Adipose tissue (tissue), 3 donors: Measurements from ENCODE around the gene NLN. TPM values are rescaled to one million over a fixed set of nuclear protein-coding genes. Genes with fewer than 3 reads are reported as not detected.
"Not testable (repeated sequence)": the region's sequence is repeated elsewhere in the genome, so short reads cannot be mapped to it uniquely, and the experiment has no call there.

Experiments used
- H3K27ac ChIP-seq: one replicate; pipeline ENCODE4 v1.5.1; 2013; ENCODE audit warnings: low read depth, low read length
- WGBS, 3 donors: extraction: QIAGEN DNeasy Blood & Tissue Kit; methylation state at CpG; one replicate each; pipeline ENCODE4 v1.1.7; 2013; 5-methylcytosine and 5-hydroxymethylcytosine counted together
- polyA plus RNA-seq, 3 donors: library from polyadenylated mRNA; stranded (reverse); fragments of 200-250 nt; gene quantifications; one replicate each; pipeline ENCODE4 v1.2.3, GENCODE V29; 2013
- donor health status: healthy with polysubstance abuse.
- donor health status: Bipolar disorder and iron deficiency.
- donor health status: healthy.

Gene NLN
- polyA plus RNA-seq, 3 donors, result 4.5 to 5.8 (median 5.1) TPM

GRCh38 chr5:65727491-65728156 lies 5.6 kb downstream of the NLN start:
- 79 to 90% (median 80%) methylated on average over 7 of the region's 7 CpGs for WGBS, 3 donors
- H3K27ac ChIP-seq, result no peak overlapping the region

GRCh38 chr5:65728218-65728617 lies 6.2 kb downstream of the NLN start:
- H3K27ac ChIP-seq, result no peak overlapping the region

GRCh38 chr5:65730910-65731309 lies 8.9 kb downstream of the NLN start:
- no peak overlapping the region for H3K27ac ChIP-seq
- WGBS, 3 donors, result 69 to 82% (median 77%) methylated on average over 2 of the region's 2 CpGs

More at GRCh38 chr5:65728218-65728617, 6.2 kb downstream of the NLN start:
- WGBS, 3 donors, result 89 to 93% (median 92%) methylated on average over 1 of the region's 1 CpG

- 62 to 96% (median 67%) methylated on average over 3 of the region's 3 CpGs for WGBS, 3 donors
Measured at GRCh38 chr5:65732046-65732445, 10.0 kb downstream of the NLN start.

GRCh38 chr5:65734196-65734775 lies 12.3 kb downstream of the NLN start:
- H3K27ac ChIP-seq, result not testable (repeated sequence)
- WGBS, 3 donors, result 44 to 79% (median 59%) methylated on average over 7 of the region's 7 CpGs

More at GRCh38 chr5:65732046-65732445, 10.0 kb downstream of the NLN start:
- H3K27ac ChIP-seq, result not testable (repeated sequence)

GRCh38 chr5:65734921-65735320 lies 12.9 kb downstream of the NLN start:
- H3K27ac ChIP-seq, result no peak overlapping the region
- WGBS, 3 donors, result 55 to 83% (median 59%) methylated on average over 1 of the region's 1 CpG

GRCh38 chr5:65736011-65736410 lies 14.0 kb downstream of the NLN start:
- WGBS, 3 donors, result 67 to 95% (median 84%) methylated on average over 1 of the region's 1 CpG
- no peak overlapping the region for H3K27ac ChIP-seq

- H3K27ac ChIP-seq, result no peak overlapping the region
- 84 to 89% (median 88%) methylated on average over 7 of the region's 7 CpGs for WGBS, 3 donors
Measured at GRCh38 chr5:65737842-65738241, 15.8 kb downstream of the NLN start.

GRCh38 chr5:65738305-65738704 lies 16.3 kb downstream of the NLN start:
- 77 to 88% (median 79%) methylated on average over 4 of the region's 4 CpGs for WGBS, 3 donors
- no peak overlapping the region for H3K27ac ChIP-seq

- no peak overlapping the region for H3K27ac ChIP-seq
Measured at GRCh38 chr5:65739162-65739561, 17.2 kb downstream of the NLN start.

GRCh38 chr5:65742565-65743231 lies 20.7 kb downstream of the NLN start:
- 22 to 39% (median 36%) methylated on average over 4 of the region's 4 CpGs for WGBS, 3 donors
- no peak overlapping the region for H3K27ac ChIP-seq

- no peak overlapping the region for H3K27ac ChIP-seq
- 67 to 100% (median 88%) methylated on average over 1 of the region's 1 CpG for WGBS, 3 donors
Measured at GRCh38 chr5:65749221-65749844, 27.3 kb downstream of the NLN start.

GRCh38 chr5:65749956-65750355 lies 28.0 kb downstream of the NLN start:
- H3K27ac ChIP-seq, result no peak overlapping the region
- 94 to 99% (median 94%) methylated on average over 5 of the region's 5 CpGs for whole genome bisulfite sequencing, 3 donors

GRCh38 chr5:65750938-65751337 lies 28.9 kb downstream of the NLN start:
- no peak overlapping the region for H3K27ac ChIP-seq
- 67 to 87% (median 76%) methylated on average over 2 of the region's 2 CpGs for whole genome bisulfite sequencing, 3 donors

GRCh38 chr5:65753189-65753588 lies 31.2 kb downstream of the NLN start:
- WGBS, 3 donors, result 85 to 94% (median 93%) methylated on average over 8 of the region's 8 CpGs
- H3K27ac ChIP-seq, result no peak overlapping the region

GRCh38 chr5:65758546-65759144 lies 36.6 kb downstream of the NLN start:
- 68 to 81% (median 79%) methylated on average over 4 of the region's 4 CpGs for WGBS, 3 donors
- H3K27ac ChIP-seq, result no peak overlapping the region

- 49 to 71% (median 57%) methylated on average over 2 of the region's 2 CpGs for WGBS, 3 donors
- no peak overlapping the region for H3K27ac ChIP-seq
Measured at GRCh38 chr5:65760504-65761275, 38.7 kb downstream of the NLN start.

GRCh38 chr5:65762234-65762633 lies 40.2 kb downstream of the NLN start:
- 85 to 86% (median 86%) methylated on average over 1 of the region's 1 CpG for WGBS, 3 donors
- no peak overlapping the region for H3K27ac ChIP-seq
